HL-60 (cell line): Measurements from ENCODE around the gene RMDN2.

Experiments
- CTCF ChIP-seq: IDR thresholded peaks from one replicate; pipeline ENCODE4 v1.5.1; 2011; ENCODE audit warnings: low read length, control low read depth, inconsistent platforms; ENCODE audit not compliant: insufficient read depth
- POLR2AphosphoS5 ChIP-seq: IDR thresholded peaks from 2 replicates; pipeline ENCODE4 v1.6.1; 2012; ENCODE audit warnings: low read depth

GRCh38 chr2:37891846-37892435 is 33.1 kb upstream of the RMDN2 start:
- no peak for TF ChIP-seq POLR2AphosphoS5
- no peak for TF ChIP-seq CTCF
